Hematopoietic multipotent progenitor cell treated with erythropoietin and hydrocortisone succinate and interleukin-3 and kit ligand, for 4 days (in vitro differentiated cells): ENCODE measurements around the gene SUN5.
A peak's percentile ranks its signal among the peaks of the same experiment; 100 is the strongest.
"Not testable (repeated sequence)": the region's sequence is repeated elsewhere in the genome, so short reads cannot be mapped to it uniquely, and the experiment has no call there.

ENCODE experiments used
- DNase-seq: peaks from one replicate; pipeline ENCODE4 v3.0.0-alpha.2; 2015

The SUN5 gene

GRCh38 chr20:32962053-32962452 lies 42.2 kb downstream of the SUN5 start:
- no peak for DNase-seq

- DNase-seq, result no peak
These were observed 43.1 kb downstream of the SUN5 start for GRCh38 chr20:32960849-32961731.

GRCh38 chr20:32960222-32960518 lies 44.1 kb downstream of the SUN5 start:
- no peak for DNase-seq

- DNase-seq, result no peak
These were observed 44.6 kb downstream of the SUN5 start for GRCh38 chr20:32959351-32960221.

- DNase-seq, result no peak
These were observed 45.7 kb downstream of the SUN5 start for GRCh38 chr20:32958574-32958973.

- DNase-seq, result no peak
These were observed 46.8 kb downstream of the SUN5 start for GRCh38 chr20:32957459-32957858.

GRCh38 chr20:32950539-32950938 lies 53.7 kb downstream of the SUN5 start:
- DNase-seq, result not testable (repeated sequence)

- no peak for DNase-seq
These were observed 57.6 kb downstream of the SUN5 start for GRCh38 chr20:32946629-32947028.

- peak; percentile 59 for DNase-seq
These were observed 58.5 kb downstream of the SUN5 start for GRCh38 chr20:32945710-32946221.

GRCh38 chr20:32943490-32944052 lies 60.7 kb downstream of the SUN5 start:
- DNase-seq, result no peak

- peak; percentile 21 for DNase-seq
These were observed 62.9 kb downstream of the SUN5 start for GRCh38 chr20:32941155-32941885.

GRCh38 chr20:32934580-32934979 lies 69.7 kb downstream of the SUN5 start:
- no peak for DNase-seq
